Erythroblast (primary cell): ENCODE results near the gene RSAD1.

Source experiments
- GATA1 ChIP-seq: IDR thresholded peaks from 2 replicates; pipeline ENCODE4 v1.6.1; 2011; ENCODE audit warnings: low read depth, mild to moderate bottlenecking, control low read depth, low read length, moderate library complexity
- POLR2A ChIP-seq: IDR thresholded peaks from 2 replicates; pipeline ENCODE4 v1.6.1; 2011; ENCODE audit warnings: mild to moderate bottlenecking, low read length

GRCh38 chr17:50445730-50446325 is 32.8 kb upstream of the RSAD1 start:
- TF ChIP-seq POLR2A (no peak), GATA1 (no peak)
